Suprapubic skin (tissue), 3 donors: ENCODE measurements around the gene DAZL.

Source experiments
- POLR2A ChIP-seq, 2 donors: fragments of 450-650 bp; IDR thresholded peaks; one replicate each; pipeline ENCODE4 v1.6.1; 2017; ENCODE audit warnings: antibody characterized with exemption in 2 of 2, mild to moderate bottlenecking in 2 of 2, moderate library complexity in 2 of 2
- TF ChIP-seq, protein P1 (sequence below), 2 donors: fragments of 200-600 bp in 1 of 2; fragments of 450-650 bp in 1 of 2; sonication (generic) in 1 of 2; IDR thresholded peaks; one replicate each; pipeline ENCODE4 v1.5.1; 2016 to 2019; ENCODE audit warnings: antibody characterized with exemption in 2 of 2, mild to moderate bottlenecking in 1 of 2, moderate library complexity in 1 of 2

GRCh38 chr3:16543242-16543864 lies 61.9 kb downstream of the DAZL start:
- no peak for TF ChIP-seq POLR2A (IDR thresholded peaks at IDR 0.05)
- TF ChIP-seq, protein P1, sequence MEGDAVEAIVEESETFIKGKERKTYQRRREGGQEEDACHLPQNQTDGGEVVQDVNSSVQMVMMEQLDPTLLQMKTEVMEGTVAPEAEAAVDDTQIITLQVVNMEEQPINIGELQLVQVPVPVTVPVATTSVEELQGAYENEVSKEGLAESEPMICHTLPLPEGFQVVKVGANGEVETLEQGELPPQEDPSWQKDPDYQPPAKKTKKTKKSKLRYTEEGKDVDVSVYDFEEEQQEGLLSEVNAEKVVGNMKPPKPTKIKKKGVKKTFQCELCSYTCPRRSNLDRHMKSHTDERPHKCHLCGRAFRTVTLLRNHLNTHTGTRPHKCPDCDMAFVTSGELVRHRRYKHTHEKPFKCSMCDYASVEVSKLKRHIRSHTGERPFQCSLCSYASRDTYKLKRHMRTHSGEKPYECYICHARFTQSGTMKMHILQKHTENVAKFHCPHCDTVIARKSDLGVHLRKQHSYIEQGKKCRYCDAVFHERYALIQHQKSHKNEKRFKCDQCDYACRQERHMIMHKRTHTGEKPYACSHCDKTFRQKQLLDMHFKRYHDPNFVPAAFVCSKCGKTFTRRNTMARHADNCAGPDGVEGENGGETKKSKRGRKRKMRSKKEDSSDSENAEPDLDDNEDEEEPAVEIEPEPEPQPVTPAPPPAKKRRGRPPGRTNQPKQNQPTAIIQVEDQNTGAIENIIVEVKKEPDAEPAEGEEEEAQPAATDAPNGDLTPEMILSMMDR (IDR thresholded peaks at IDR 0.05): no peak
